Activated CD8-positive, alpha-beta memory T cell treated with anti-CD3 and anti-CD28 coated beads for 24 hours (primary cell): ENCODE measurements around the gene RNASEH2B.

Experiments
- DNase-seq: peaks from one replicate; pipeline ENCODE4 v3.0.0-alpha.2; 2020

RNASEH2B gene

DNA sequence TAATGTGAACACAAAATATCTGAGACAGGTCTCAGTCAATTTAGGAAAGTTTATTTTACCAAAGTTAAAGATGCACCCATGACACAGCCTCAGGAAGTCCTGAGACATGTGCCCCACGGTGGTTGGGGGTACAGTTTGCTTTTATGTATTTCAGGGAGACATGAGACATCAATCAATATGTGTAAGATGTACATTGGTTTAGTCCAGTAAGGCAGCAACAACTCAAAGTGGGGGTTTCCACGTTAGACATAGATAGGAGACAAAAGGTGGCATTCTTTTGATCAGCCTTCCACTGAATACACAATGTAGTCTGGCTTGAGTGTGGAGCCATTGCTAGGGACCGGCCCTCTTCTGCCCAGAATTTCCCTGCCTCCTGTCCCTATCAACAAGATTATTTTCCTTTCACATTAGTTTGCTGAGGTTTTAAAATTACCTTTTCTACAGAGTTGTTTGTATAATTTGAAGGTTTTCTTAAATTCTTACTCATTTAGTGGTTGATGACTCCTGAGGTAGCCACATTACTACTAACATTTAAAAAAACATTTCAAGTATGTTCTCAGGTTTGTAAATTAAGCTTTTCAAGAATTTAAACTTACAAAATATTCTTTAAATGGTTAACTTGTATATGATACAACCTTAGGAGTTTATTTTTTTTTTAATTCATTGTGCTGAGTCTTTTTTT lies 33.2 kb downstream of the RNASEH2B start:
- no peak for DNase-seq

DNA sequence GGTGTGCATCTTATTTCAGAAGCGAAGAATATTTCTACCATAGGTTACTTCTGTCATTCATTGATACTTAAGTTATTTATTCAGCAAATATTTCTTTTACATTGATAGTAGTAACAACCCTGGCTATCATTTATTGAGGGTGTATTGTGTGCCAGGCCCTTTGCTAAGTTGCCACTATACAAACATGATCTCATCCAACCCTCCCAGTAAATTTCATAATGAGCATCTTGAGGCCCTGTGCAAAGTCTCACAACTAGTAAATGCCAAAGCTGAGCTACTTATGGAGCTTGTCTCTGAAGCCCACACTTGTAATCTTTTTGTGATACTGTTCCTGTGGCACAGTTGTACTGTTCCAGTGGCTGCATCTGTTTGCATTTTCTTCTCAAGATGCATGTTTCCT lies 36.1 kb downstream of the RNASEH2B start:
- no peak for DNase-seq

DNA sequence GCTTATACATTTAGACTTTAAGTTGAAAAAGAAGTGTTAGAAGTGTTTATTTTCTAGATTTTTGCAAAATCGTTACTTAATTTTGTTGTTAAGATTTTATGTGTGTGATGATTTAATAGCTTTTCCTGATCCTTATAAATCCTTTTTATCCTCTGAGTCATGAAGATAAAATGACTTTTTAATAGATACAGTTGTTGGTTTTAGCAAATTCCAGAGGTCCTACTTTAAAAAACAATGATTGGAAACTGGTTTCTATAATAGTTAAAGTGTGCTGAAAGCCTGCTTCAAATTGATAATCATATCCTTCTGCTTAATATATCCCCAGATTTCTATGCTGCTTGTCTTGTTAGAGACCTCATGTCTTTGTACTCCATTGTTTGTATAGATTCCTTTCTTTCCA lies 39.0 kb downstream of the RNASEH2B start:
- DNase-seq: no peak

DNA sequence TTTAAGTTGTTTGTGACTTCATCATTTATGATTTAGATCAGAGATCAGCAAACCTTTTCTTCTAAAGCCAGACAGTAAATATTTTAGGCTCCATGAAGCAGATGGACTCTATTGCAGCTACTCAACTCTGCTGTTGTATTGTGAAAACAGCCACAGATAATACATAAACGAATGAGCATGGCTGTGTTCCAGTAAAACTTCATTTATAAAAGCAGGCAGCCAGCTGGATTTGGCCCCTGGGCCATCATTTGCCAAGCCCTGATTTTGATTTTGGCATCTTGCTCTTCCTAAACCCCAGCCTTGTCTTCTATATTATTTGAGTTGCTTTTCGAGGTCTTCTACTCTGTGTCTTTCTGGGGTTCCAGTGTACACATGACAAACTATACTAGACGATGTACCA lies 41.3 kb downstream of the RNASEH2B start:
- no peak for DNase-seq

DNA sequence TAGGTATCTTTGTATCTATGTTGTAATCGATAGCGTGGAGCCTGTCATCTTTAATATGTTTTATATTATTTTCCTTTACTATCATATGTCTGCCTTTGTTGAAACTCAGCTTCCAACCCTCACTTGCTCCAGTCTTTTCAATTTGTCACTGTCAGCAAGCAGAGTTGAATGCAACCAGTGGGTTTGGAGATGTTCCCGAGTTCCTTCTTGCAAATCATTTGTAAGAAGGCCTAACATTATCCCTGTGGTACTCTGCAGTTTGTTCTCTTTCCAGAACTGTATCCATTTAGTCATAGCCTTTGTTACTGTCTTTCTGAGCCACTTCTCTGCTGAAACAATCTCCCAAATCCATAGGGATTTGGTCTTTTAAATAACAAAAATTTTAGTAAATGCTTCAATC lies 41.8 kb downstream of the RNASEH2B start:
- no peak for DNase-seq

DNA sequence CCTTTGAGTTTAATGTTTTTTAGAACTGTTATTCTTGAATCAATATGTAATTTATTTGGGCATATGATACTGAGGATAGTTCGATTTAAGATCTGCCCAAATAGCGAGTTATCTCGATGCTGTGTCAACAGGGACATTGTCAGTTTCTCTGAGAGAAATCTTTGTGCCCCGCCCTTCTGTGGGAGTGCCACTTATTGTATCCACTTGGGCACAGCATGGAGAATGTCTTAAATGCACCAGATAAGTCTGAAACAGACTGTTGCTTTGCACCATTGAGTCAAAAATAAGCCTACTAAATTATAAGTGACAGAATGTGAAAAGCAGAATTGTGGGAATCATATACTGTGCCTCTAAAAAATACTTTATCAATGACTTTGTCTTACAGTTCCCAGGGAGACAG lies 45.6 kb downstream of the RNASEH2B start:
- no peak for DNase-seq

DNA sequence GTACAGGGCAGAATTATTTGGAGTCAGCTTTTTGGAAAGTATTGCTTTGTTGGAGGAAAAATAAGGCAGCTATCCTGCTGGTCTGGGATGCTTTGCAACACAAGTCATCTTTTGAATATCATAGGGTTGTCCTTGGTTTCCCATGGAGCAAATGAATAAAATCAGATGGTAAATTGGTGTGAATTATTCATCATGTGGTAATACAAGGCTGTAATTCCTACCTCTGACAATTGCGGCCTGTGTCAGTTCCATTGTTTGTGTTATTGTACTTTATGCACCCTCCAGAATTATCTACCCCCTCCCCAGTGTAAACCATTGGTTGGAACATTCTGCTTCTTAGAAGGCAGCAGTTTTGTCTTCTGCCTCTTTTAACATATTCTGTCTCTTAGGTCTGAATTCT lies 46.2 kb downstream of the RNASEH2B start:
- DNase-seq: no peak

DNA sequence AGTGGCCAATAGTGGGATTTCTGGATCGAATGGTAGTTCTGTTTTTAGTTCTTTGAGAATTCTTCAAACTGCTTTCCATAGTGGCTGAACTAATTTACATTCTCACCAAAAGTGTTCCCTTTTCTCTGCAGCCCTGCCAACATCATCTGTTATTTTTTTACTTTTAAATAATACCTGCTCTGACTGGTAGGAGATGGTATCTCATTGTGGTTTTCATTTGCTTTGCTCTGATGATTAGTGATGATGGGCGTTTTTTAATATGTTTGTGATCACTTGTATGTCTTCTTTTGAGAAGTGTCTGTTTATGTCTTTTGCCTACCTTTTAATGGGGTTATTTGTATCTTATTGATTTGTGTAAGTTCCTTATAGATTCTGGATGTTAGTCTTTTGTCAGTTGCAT lies 48.0 kb downstream of the RNASEH2B start:
- no peak for DNase-seq

DNA sequence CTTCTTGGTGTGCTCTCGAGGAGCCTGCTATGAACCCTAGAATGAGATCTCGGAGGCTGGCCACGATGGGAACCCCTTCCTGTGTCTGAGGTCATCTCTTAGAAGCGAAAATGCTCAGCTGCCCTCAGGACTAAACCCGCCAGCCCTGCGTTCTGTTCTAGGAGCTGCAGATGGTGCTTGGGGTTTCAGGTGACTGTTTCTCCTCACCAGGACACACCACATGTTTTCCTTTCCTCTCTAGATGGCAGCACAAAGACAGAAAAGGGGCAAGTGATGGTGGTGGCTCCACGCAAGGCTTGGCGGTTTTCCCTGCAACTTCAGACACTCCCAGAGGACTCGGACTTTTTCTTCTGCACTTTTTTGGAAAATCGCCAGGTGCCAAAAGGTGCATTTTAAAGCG lies 60.1 kb downstream of the RNASEH2B start:
- no peak for DNase-seq

DNA sequence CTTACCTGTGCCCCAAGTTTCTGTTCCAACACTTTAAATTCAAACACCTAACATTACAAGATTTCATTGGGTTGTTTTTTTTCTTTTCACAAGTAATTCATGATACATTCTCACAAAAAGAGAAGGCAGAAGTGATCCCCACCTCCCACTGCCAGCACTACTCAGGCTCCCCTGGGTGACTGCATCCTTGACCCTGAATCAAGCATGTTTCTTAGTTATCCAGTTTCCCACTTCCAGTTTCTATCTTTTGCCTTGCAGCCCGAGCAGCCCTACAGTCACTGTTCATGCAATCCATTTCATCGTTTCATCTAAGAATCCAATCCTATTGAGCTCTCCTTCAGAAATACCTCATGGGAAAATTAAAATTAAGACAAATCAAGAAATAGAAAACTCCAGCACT lies 61.4 kb downstream of the RNASEH2B start:
- DNase-seq: no peak

DNA sequence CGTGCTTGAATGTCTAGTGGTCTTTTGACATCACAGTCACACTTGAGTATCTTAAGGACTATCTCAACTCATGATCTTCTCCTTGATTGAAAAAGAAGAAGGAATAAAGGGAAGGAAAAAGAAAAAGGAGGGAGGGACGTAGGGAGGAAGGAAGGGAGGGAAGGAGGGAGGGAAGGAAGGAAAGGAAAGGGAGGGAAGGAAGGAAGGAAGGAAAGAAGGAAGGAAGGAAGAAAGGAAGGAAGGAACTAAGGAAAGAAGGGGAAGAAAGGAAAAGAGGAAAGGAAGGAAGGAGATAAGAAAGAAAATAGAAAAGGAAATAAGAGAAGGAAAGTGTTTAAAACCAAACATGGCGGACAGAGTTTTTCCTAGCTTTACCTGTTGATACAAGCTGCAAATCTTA lies 64.7 kb downstream of the RNASEH2B start:
- no peak for DNase-seq

DNA sequence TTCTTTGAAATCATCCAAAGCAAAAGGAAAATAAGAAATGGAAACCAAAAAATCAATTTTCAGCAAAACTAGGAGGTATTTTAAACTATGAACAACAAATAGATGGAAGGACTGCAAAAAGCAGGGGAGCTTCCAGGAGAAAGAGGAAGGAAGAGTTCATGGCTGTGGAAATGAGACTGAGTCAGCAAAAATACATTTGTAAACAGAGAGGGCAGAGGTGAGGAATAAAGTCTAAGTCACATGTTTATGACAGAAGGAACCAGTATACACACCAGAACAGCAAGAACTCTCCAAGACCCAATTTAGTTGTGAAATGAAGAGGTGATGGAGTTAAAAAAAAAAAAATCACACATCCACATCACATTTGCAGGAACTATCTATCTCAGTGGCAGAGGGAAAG lies 69.6 kb downstream of the RNASEH2B start:
- DNase-seq: no peak

DNA sequence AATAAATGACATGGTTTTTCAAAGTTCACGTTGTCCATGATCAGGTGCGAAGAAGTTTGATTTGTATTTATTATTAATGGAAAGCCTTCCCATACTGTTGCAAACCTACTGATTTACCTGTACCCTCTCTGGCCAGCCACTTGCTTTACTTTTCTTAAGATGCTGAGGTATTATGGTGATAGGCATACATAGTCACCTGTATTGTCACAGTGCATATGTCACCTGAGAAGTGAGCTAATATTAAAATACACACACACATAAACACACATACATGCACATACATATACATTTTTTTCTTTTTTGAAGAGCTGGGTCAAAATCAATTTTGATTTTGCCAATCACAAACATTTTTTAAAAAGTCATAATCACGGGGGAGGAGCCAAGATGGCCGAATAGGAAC lies 72.1 kb downstream of the RNASEH2B start:
- DNase-seq: no peak

DNA sequence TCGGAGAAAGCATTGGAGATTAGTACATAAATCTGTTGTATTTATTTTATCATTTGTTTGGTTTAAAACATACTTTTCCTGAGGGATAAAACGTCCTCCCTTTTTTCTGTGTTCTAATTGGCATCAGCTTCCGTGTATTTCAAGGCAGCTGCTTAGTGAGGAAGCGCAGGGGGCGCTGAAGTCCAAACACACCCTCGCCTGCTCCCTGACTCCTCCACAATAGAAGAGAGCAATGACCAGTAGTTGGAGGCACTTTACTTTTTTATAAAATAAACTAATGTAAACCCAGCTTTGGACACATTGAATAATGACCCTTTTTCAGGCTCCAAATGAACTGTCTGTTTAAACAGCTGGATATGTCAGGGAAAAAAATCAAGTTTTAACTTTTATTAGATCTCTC lies 79.9 kb downstream of the RNASEH2B start:
- DNase-seq: no peak

DNA sequence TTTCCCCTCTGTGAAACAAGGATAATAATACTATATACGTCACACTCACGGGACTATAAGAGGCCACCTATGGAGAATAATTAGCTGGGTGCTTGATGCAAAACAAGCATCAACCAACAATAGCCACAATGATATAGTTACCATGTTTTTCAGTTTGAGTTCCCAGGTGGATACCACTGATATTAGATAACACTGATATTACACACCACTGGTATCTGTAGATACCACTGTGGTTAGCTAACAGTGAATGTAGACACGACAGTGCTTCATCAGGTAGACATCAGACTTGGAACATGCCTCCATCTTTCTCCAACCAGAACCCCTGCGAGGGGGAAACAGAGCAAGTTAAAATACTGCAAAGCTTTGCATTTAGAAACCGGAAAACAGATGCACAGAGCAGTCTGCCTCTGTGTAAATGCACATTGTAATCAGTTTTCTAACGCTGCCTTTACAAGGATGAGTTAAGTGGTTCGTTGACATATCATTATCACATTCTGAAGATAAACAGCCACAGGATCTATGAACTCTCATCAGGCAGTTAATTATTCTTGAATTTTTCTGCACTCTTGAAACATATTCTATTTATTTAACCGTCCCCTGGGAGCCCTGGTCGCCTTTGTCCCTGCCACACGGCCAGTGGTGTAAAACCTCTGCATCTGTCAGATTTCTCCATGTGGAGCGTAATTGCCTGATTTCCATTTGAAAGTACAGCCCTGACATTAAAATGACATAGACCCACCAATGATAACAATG lies 80.7 kb downstream of the RNASEH2B start:
- DNase-seq: no peak

DNA sequence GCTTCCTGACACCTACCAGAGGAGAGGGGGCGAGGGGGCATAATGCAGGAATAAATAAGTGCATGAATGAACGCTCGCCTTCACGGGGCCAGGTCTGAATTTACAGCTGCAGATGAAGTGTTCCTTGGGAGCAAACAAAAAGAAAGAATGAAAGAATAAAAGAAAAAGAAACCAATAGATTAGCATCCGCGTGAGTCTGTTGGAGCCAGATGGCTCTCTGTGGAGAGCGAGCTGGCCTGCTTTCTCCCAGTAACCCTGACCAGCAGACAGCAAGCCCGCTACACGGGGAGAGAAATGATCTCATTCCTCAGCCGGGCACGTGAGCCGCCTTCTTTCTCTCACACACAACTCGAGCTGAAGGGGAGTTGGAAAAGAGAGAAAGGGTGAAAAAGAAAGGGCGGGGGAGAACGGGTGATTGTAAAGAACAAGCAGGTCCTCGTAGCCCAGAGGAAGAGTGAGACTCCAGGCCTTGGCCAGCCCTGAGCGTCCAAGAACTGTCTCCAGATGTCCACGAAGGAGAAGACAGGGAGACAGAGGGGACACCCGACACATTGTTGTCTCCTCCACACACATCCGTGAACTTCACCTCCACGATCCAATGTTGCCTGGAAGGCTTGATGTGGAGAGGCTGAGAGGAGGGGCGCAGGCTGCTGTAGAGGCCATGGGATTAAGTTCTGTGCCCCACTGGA lies 81.4 kb downstream of the RNASEH2B start:
- no peak for DNase-seq

DNA sequence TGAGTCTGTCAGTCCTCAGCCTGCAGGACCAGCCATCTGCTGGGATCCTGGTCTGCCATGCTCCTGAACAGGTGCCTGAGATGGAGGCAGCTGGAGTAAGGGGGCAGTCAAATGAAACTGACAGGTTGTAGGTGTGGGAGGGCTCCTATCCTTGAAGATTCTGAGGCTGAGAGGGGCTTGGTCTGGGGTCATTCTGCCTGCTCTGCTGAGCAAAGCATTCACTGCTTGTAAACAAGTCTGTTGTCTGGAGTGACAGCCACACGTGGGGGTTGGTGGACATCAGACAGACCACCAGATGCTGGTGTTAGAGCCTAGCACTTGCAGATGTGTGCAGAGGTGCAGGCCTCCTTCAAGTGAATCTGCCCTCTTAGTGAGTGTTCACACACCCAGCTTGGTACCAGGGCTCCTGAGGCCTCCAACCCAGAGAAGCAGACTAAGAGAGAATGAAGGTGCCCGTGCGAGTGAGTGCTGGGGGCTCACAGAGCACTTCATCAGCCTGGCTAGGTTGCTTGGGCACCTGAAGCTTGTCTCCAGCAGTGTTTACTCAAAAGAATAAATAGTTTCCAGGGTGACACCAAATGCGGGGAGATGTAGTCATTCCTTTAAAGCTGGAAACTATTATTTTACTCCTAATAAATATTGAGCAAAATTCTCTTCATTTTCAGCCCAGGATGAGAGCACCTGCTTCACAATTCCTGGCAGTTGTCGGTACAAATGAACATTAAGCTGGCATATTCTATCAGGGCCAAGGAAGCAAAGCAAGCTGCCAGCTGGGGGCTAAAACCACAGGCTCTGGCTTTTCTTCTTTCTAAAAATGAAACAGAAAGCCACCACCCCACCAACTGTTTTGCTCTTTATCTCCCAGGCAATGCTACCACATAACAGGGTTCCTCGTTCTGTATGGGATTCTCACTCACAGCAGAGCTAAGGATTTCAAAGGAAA lies 82.3 kb downstream of the RNASEH2B start:
- DNase-seq: no peak

DNA sequence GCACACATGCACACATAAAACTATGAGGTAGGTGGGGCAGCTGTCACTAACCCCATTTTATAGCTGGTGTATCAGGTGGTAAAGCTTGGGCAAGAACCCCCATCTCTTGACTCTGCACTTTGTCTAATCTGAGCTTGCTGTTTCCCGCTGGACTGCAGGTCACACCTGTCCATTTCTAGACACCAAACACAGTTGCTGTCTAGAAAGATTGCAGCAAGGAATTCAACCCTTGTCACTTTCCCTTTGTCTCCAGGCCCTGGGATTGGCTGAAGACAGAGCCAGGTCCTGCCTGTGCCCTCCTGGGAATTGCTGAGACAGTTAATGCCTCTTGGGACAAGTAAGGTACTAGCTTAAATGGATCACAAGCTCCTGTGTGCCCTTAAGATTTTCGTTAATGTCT lies 83.8 kb downstream of the RNASEH2B start:
- DNase-seq: no peak

DNA sequence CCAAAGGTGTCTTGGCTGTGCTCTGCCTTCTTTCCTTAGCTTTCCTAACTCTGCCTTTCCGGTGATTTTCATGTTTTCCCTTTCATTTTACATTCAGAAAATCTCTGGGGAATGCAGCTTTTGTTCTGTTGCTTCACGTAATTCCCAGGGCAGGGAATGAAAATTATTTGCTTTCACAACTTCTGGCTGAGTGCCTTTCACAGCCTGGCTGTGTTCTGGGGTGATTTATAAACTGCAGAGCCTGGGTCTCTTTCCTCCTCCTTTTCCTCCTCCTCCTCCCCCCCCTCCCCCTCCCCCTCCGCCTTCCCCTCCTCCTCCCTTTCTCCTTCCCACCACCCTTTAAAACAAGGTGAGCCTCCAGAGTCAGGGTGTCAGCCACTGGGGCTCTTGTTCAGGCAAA lies 84.3 kb downstream of the RNASEH2B start:
- DNase-seq: no peak

DNA sequence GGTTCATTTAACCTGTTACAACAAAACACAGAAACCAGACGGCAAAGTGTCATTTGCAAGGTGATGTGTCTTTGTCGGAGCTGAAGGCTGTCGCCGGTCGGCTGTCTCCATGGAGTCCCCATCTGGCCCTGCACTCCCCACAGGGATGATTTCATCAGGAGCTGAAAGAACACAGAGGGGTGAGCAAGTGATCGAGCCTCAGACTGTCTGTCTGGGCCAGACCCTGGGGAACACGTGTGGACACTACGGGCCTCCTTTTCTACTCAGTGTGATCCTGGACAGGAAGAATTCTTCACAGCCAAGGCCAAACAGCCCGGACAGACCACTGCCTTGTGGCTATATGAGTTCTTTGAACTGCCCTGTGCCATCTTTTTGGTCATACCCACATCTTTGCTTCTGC lies 85.1 kb downstream of the RNASEH2B start:
- no peak for DNase-seq

DNA sequence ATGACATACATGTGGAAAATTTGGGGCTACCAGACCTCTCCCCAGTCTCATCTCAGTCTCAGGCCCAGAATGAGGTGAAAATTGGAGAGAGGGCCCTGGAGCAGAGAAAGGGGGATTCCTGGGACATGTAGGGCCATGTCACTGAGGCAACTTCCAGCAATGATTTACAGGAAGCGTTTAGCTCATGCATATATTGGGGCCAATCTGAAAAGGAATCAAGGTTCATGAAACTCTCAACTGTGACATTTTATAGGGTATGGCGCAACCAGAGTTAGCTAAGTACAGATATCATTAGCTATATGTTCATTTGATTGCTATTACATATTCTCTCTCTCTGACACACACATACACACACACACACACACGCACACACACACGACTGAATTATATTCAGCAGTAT lies 86.3 kb downstream of the RNASEH2B start:
- no peak for DNase-seq

DNA sequence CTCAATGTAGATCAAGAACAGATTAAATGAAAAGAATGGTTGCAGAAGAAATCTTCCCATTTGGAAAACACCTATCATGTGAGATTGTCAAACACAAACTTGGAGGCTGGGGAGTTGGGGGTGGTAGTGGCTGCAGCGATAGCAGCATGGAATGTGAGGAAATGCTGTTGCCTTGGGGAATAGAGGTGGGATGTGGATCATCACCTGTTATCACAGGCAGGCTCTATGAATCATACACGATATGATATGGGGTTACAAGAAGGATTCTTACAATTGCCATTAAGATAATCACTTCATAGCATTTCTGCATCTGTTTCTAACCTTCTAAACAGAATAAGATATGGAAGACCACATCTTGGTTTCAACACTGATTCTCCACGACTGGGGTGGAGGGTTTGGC lies 88.7 kb downstream of the RNASEH2B start:
- DNase-seq: no peak

DNA sequence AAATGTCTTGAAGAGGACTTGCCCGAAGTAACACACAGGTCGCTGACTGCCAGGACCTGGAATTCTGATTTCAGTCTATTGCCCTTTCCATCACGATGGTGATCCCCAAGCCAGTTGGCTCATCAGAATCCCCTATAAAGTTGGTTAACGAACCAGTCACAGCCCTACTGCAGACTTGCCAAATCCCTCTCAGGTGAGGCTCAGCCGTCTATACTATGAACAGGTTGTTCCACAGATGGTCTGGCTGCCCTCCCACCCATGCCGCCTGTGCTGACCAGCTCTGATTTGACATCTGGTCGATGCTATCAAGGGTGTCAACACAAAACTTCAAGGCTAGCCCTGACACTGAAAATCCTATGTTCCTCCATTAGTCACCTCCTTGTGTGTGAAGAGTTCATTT lies 90.0 kb downstream of the RNASEH2B start:
- no peak for DNase-seq
